Esophagus squamous epithelium (tissue), 4 donors: ENCODE data around the gene BFSP1.

Experiments used
- POLR2A ChIP-seq, 4 donors: fragments of 450-650 bp; IDR thresholded peaks; one replicate each; pipeline ENCODE4 v1.6.1; 2017; ENCODE audit warnings: antibody characterized with exemption in 4 of 4, mild to moderate bottlenecking in 4 of 4, moderate library complexity in 3 of 4
- TF ChIP-seq, protein P1 (sequence below), 6 experiments: fragments of 450-650 bp in 4 of 6; fragments of 200-600 bp in 2 of 6; sonication (generic) in 2 of 6; IDR thresholded peaks; one replicate each; pipeline ENCODE4 v1.5.1; 2016 to 2019; ENCODE audit warnings: antibody characterized with exemption in 6 of 6, mild to moderate bottlenecking in 4 of 6, moderate library complexity in 4 of 6

DNA sequence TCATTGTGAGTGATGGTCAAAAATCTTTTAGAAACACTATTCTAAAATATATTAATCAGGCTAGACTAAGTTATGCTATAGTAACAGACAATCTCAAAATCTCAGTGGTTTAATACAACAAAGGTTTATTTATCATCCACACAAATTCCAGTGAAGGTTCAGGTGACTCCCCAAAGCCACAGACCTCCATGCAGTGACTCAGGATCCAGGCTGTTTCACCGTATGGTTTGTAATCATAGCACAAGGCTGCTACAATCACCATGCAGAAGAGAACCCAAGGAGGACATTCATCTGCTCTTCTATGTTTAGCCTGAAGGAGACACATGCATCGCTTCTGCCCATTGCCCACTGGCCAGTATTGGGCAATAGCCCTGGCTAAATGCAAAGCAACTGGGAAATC is 46.2 kb downstream of the BFSP1 start:
- TF ChIP-seq, protein P1, sequence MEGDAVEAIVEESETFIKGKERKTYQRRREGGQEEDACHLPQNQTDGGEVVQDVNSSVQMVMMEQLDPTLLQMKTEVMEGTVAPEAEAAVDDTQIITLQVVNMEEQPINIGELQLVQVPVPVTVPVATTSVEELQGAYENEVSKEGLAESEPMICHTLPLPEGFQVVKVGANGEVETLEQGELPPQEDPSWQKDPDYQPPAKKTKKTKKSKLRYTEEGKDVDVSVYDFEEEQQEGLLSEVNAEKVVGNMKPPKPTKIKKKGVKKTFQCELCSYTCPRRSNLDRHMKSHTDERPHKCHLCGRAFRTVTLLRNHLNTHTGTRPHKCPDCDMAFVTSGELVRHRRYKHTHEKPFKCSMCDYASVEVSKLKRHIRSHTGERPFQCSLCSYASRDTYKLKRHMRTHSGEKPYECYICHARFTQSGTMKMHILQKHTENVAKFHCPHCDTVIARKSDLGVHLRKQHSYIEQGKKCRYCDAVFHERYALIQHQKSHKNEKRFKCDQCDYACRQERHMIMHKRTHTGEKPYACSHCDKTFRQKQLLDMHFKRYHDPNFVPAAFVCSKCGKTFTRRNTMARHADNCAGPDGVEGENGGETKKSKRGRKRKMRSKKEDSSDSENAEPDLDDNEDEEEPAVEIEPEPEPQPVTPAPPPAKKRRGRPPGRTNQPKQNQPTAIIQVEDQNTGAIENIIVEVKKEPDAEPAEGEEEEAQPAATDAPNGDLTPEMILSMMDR (IDR thresholded peaks at IDR 0.05), result no peak
- no peak for TF ChIP-seq POLR2A (IDR thresholded peaks at IDR 0.05)
